ENCODE data around the gene PPP5C. TPM values are rescaled to one million over a fixed set of nuclear protein-coding genes. Genes with fewer than 3 reads are reported as not detected.
"Not testable (repeated sequence)": the region's sequence is repeated elsewhere in the genome, so short reads cannot be mapped to it uniquely, and the experiment has no call there.

PPP5C gene
- total RNA-seq, 2 experiments from 2014 or later: 76.9 to 82.5 TPM

- POLR2A ChIA-PET; H3K36me3 Mint-ChIP-seq; H3K27me3 Mint-ChIP-seq; DNase-seq; CTCF ChIA-PET; H3K9me3 Mint-ChIP-seq; H3K27ac Mint-ChIP-seq; H3K4me1 Mint-ChIP-seq (ENCODE audit: low read depth); intact Hi-C loops (cut with micrococcal nuclease); H3K4me3 Mint-ChIP-seq: not testable (repeated sequence)
Observed at GRCh38 chr19:46313540-46314469, 33.1 kb upstream of the PPP5C start.

DNA sequence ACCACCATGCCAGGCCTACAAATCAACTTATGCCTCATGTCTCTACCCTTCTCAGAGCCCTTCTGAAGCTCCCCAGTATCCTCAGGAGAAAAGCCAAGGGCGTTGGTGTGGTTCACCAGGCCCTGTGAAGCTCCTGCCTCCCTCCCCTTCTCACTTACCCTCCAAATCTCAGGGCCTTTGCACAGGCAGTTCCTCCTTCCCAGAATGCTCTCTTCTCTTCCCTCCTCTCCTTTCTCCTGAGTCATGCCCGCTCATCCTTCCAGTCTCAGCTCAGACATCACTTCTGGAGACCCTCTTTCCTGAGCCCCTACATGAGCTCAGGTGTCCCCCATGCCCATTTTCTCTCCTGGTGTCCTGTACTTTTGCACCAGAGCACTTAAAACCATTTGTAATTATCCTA, 29.5 kb upstream of the PPP5C start:
- Mint-ChIP-seq H3K4me1 (ENCODE audit: low read depth) (no peaks in the 10 kb centered on the region), H3K27me3 (no peaks in the 10 kb centered on the region), H3K9me3 (no peaks in the 10 kb centered on the region), H3K36me3 (no peaks in the 10 kb centered on the region), H3K4me3 (no peak overlapping the region), H3K27ac (no peak overlapping the region)
- no peak for DNase-seq
- POLR2A ChIA-PET: no interaction called here
- intact Hi-C loops (cut with micrococcal nuclease): no loop called here
- CTCF ChIA-PET: interaction anchor here (0.7 kb wide), 1 partner anchor 148 kb away, joined by 3 read pairs; no protein-coding TSS in a partner anchor

DNA sequence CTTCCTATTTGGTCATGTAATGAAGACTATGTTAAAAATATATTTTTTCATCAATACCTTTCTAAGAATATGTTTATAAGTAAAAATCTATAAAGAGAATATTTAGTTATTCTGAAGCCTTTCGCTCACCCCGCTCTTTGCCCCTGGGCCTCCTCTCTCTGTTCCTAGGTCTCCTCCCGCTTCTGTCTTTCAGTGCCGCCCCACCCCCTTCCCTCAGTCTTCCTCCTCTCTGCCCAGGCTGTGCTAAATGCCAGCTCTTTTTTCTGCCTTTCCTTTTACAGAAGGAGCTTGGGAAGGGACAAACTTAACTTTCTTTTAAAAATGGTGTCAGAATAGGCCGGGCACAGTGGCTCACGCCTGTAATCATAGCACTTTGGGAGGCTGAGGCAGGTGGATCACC, 27.3 kb upstream of the PPP5C start:
- H3K27me3 Mint-ChIP-seq: no peaks in the 10 kb centered on the region
- no peaks in the 10 kb centered on the region for H3K36me3 Mint-ChIP-seq
- POLR2A ChIA-PET: no interaction called here
- H3K9me3 Mint-ChIP-seq: no peaks in the 10 kb centered on the region
- intact Hi-C loops (cut with micrococcal nuclease): no loop called here
- no peak overlapping the region for H3K4me3 Mint-ChIP-seq
- H3K27ac Mint-ChIP-seq: no peak overlapping the region
- CTCF ChIA-PET: no interaction called here
- no peak for DNase-seq
- H3K4me1 Mint-ChIP-seq (ENCODE audit: low read depth): no peaks in the 10 kb centered on the region

DNA sequence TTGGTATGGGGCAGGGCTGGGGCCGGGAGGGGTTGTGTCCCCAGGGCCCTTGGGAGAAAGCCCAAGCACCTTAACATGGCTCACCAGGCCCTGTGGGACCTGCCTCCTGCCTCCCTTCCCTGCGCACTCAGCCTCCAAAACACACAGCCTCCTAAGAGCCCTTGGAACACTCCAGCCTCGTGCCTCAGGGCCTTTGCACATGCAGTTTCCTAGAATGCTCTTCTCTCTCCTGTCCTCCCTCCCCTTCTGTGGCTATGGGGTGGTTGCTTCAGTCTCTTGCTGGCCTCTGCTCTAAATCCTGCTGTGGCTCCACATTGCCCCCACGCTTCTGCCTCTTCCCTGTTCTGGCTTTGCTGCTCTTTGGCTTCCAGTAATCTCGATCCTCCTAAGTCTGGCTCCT, 26.3 kb upstream of the PPP5C start:
- no peak for DNase-seq
- intact Hi-C loops (cut with micrococcal nuclease): no loop called here

GRCh38 chr19:46321653-46322052, 25.2 kb upstream of the PPP5C start:
- peaks cover 7% of the 10 kb centered on the region for H3K36me3 Mint-ChIP-seq
- H3K4me1 Mint-ChIP-seq (ENCODE audit: low read depth): no peaks in the 10 kb centered on the region
- H3K9me3 Mint-ChIP-seq: peaks cover 14% of the 10 kb centered on the region
- intact Hi-C loops (cut with micrococcal nuclease): no loop called here
- ChIA-PET CTCF (interaction anchor here (0.5 to 0.6 kb wide), 2 partner anchors 57 to 82 kb away, joined by 3 read pairs; no protein-coding TSS in a partner anchor), POLR2A (no interaction called here)
- H3K27ac Mint-ChIP-seq: no peak overlapping the region
- H3K4me3 Mint-ChIP-seq: no peak overlapping the region
- no peaks in the 10 kb centered on the region for H3K27me3 Mint-ChIP-seq
- DNase-seq: no peak

More for the DNA sequence above, 26.3 kb upstream of the PPP5C start:
- peaks cover 3% of the 10 kb centered on the region for H3K9me3 Mint-ChIP-seq
- CTCF ChIA-PET: no interaction called here
- H3K4me3 Mint-ChIP-seq: no peak overlapping the region
- no peaks in the 10 kb centered on the region for H3K36me3 Mint-ChIP-seq
- H3K27ac Mint-ChIP-seq: no peak overlapping the region
- POLR2A ChIA-PET: no interaction called here
- no peaks in the 10 kb centered on the region for H3K27me3 Mint-ChIP-seq
- H3K4me1 Mint-ChIP-seq (ENCODE audit: low read depth): no peaks in the 10 kb centered on the region

DNA sequence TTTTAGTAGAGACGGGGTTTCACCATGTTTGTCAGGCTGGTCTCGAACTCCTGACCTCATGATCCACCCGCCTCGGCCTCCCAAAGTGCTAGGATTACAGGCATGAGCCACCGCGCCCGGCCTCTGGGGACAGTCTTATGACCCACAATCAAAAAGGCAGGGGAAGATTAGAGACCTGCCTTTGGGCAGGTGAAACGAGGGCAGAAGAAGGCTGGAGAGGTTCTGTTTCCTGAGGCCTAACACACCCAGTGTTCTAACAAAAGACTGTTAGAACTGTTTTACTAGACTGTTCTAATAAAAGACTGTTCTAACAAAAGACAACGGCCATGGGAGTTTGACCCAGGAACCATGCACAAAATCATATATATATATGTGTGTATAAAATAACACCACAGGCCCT, 23.7 kb upstream of the PPP5C start:
- H3K9me3 Mint-ChIP-seq: peaks cover 23% of the 10 kb centered on the region
- peaks cover 10% of the 10 kb centered on the region for H3K36me3 Mint-ChIP-seq
- POLR2A ChIA-PET; CTCF ChIA-PET; H3K27ac Mint-ChIP-seq; H3K27me3 Mint-ChIP-seq; H3K4me1 Mint-ChIP-seq (ENCODE audit: low read depth); H3K4me3 Mint-ChIP-seq; intact Hi-C loops (cut with micrococcal nuclease); DNase-seq: not testable (repeated sequence)

DNA sequence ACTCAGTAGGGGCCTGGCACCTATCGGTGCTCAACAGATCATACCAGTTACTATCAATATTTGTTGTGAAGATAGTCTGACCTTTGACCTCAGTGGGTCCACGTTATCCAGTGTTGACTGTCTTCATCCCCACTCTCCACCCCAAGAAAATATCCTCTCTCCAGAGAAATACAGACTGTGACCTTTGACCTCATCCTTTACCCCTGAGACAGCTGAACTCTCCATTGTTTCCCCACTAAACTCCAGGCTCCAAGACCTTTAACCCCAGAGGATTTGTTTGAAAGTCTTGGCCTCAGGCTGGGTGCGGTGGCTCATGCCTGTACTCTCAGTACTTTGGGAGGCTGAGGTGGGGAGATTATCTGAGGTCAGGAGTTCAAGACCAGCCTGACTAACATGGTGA, 22.6 kb upstream of the PPP5C start:
- Mint-ChIP-seq H3K4me3 (no peak overlapping the region), H3K27ac (no peak overlapping the region), H3K36me3 (peaks cover 11% of the 10 kb centered on the region), H3K4me1 (ENCODE audit: low read depth) (no peaks in the 10 kb centered on the region), H3K27me3 (no peaks in the 10 kb centered on the region), H3K9me3 (peaks cover 27% of the 10 kb centered on the region)
- intact Hi-C loops (cut with micrococcal nuclease): no loop called here
- DNase-seq: no peak
- CTCF ChIA-PET: no interaction called here
- POLR2A ChIA-PET: no interaction called here

DNA sequence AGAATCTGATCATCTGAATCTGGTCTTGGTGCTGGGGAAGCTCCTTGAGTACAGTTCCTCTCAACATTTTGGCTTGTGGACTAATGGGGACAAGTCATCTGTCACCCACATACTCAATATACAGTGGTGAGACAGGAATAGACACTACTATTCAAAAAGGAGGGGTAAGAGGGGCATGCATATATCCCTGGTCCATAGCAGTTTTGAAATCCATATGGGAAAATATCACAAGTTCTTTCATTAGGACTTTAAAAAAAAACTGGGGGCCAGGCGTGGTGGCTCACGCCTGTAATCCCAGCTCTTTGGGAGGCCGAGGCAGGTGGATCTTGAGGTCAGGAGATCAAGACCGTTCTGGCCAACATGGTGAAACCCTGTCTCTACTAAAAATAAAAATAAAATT, 20.3 kb upstream of the PPP5C start:
- Mint-ChIP-seq H3K4me3 (no peak overlapping the region), H3K4me1 (ENCODE audit: low read depth) (no peaks in the 10 kb centered on the region), H3K27me3 (peaks cover 2% of the 10 kb centered on the region), H3K27ac (no peak overlapping the region), H3K36me3 (peaks cover 14% of the 10 kb centered on the region), H3K9me3 (peaks cover 31% of the 10 kb centered on the region)
- ChIA-PET CTCF (no interaction called here), POLR2A (no interaction called here)
- DNase-seq: no peak
- intact Hi-C loops (cut with micrococcal nuclease): no loop called here

DNA sequence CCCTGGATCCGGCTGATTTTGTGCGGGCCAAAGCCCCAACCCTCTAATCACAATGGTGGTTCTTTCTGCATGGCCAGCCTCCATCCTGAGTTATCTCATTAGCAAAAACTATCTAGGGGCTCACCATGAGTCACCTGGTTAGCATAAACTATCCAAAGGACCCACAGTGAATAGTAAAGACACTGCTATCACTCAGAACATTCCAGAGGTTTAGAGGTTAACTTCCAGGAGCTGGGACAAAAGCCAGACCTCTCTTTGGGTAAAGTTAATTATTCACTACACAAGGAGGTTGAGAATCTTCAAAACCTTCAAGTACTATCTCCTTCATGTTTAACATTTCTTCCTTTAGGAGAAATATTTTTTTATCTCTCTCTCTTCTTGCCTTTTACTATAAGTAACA, 18.8 kb upstream of the PPP5C start:
- Mint-ChIP-seq H3K4me3 (no peak overlapping the region), H3K27ac (no peak overlapping the region), H3K27me3 (peaks cover 2% of the 10 kb centered on the region), H3K36me3 (peaks cover 14% of the 10 kb centered on the region), H3K4me1 (ENCODE audit: low read depth) (no peaks in the 10 kb centered on the region), H3K9me3 (peaks cover 31% of the 10 kb centered on the region)
- ChIA-PET POLR2A (interaction anchor here (0.6 kb wide), 1 partner anchor 532 kb away, joined by 3 read pairs; no protein-coding TSS in a partner anchor), CTCF (no interaction called here)
- no peak for DNase-seq
- intact Hi-C loops (cut with micrococcal nuclease): no loop called here

- no peak for DNase-seq
- intact Hi-C loops (cut with micrococcal nuclease): no loop called here
- peaks cover 29% of the 10 kb centered on the region for H3K9me3 Mint-ChIP-seq
- H3K27ac Mint-ChIP-seq: no peak overlapping the region
- peaks cover 2% of the 10 kb centered on the region for H3K27me3 Mint-ChIP-seq
- ChIA-PET CTCF (no interaction called here), POLR2A (no interaction called here)
- H3K4me3 Mint-ChIP-seq: no peak overlapping the region
- peaks cover 14% of the 10 kb centered on the region for H3K36me3 Mint-ChIP-seq
- no peaks in the 10 kb centered on the region for H3K4me1 Mint-ChIP-seq (ENCODE audit: low read depth)
Observed at GRCh38 chr19:46330319-46330918, 16.5 kb upstream of the PPP5C start.

GRCh38 chr19:46337487-46337886, 9.4 kb upstream of the PPP5C start:
- intact Hi-C loops (cut with micrococcal nuclease): no loop called here

DNA sequence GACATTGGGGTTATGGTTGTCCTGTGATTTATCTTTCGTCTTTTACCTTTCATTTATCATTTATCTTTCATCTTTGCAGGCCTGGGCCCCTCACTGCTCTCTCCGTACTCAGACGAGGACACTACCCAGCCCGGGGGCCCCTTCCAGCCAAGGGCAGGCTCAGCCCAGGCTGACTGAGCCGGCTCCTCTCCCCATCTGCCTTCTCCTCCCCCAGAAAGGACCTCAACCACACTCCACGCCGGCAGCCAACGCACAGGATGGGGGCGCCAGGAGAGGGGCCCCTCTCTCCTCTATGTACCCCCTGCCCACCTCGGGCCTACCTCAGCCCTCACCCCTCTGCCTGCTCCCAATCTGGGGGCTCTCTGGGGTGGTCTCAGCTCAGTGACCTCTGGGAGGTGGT, 7.4 kb upstream of the PPP5C start:
- no peak overlapping the region for H3K27ac Mint-ChIP-seq

More at GRCh38 chr19:46337487-46337886, 9.4 kb upstream of the PPP5C start:
- ChIA-PET POLR2A (no interaction called here), CTCF (no interaction called here)
- no peak overlapping the region for H3K27ac Mint-ChIP-seq
- H3K36me3 Mint-ChIP-seq: no peaks in the 10 kb centered on the region
- no peak for DNase-seq
- no peaks in the 10 kb centered on the region for H3K4me1 Mint-ChIP-seq (ENCODE audit: low read depth)
- no peaks in the 10 kb centered on the region for H3K9me3 Mint-ChIP-seq
- no peaks in the 10 kb centered on the region for H3K27me3 Mint-ChIP-seq
- no peak overlapping the region for H3K4me3 Mint-ChIP-seq

More for the DNA sequence above, 7.4 kb upstream of the PPP5C start:
- Mint-ChIP-seq H3K36me3 (no peaks in the 10 kb centered on the region), H3K27me3 (no peaks in the 10 kb centered on the region), H3K4me1 (ENCODE audit: low read depth) (no peaks in the 10 kb centered on the region), H3K9me3 (no peaks in the 10 kb centered on the region), H3K4me3 (no peak overlapping the region)
- ChIA-PET CTCF (no interaction called here), POLR2A (no interaction called here)
- intact Hi-C loops (cut with micrococcal nuclease): no loop called here
- no peak for DNase-seq

Measured in activated CD4-positive, alpha-beta memory T cell treated with anti-CD3 and anti-CD28 coated beads for 36 hours (primary cell).